OCI-LY7 (cell line): ENCODE data around the gene ROR2. TPM values are rescaled to one million over a fixed set of nuclear protein-coding genes. Genes with fewer than 3 reads are reported as not detected.

Experiments used
- BruUV-seq: library from RNA; stranded (reverse); fragments of 400-500 nt; replicated peaks from 2 replicates; lab custom pipeline; 2021; lab: Mats Ljungman, UMichigan
- CTCF ChIA-PET: fragments of 300-600 bp; sonication (Branson Sonifier 250); formaldehyde crosslinking; loops from one replicate; lab custom pipeline; 2022; ENCODE audit warnings: antibody characterized with exemption; ENCODE audit not compliant: unreplicated experiment; lab: Charles Lee
- POLR2A ChIA-PET: fragments of 300-600 bp; sonication (Branson Sonifier 250); formaldehyde crosslinking; loops from one replicate; lab custom pipeline; 2022; ENCODE audit warnings: antibody characterized with exemption; lab: Charles Lee
- DNase-seq: peaks from one replicate; pipeline ENCODE4 v3.0.0-alpha.2; 2015; ENCODE audit warnings: low spot score
- H2AFZ ChIP-seq: fragments of 200-600 bp; sonication (generic), shearing (Covaris generic); 2 replicates; pipeline ENCODE4 v1.6.1; 2014; ENCODE audit warnings: mild to moderate bottlenecking, antibody characterized with exemption, low read length, moderate library complexity
- H3K27ac ChIP-seq: fragments of 200-600 bp; sonication (generic); 2 replicates; pipeline ENCODE4 v1.5.1; 2014; ENCODE audit warnings: mixed run types, low read depth, mild to moderate bottlenecking, moderate library complexity, low read length, inconsistent platforms; ENCODE audit not compliant: poor library complexity, severe bottlenecking
- H3K36me3 ChIP-seq: fragments of 200-600 bp; sonication (generic); 2 replicates; pipeline ENCODE4 v1.6.1; 2014; ENCODE audit warnings: mild to moderate bottlenecking, antibody characterized with exemption, low read length, moderate library complexity, mixed read lengths; ENCODE audit not compliant: insufficient read depth
- H3K4me1 ChIP-seq: fragments of 200-600 bp; sonication (generic); 2 replicates; pipeline ENCODE4 v1.5.1; 2014; ENCODE audit warnings: mild to moderate bottlenecking, low read length; ENCODE audit not compliant: insufficient read depth, poor library complexity, severe bottlenecking
- H3K4me2 ChIP-seq: fragments of 200-600 bp; sonication (generic); 2 replicates; pipeline ENCODE4 v1.6.1; 2014; ENCODE audit warnings: mild to moderate bottlenecking, low read length
- H3K4me3 ChIP-seq: fragments of 200-600 bp; sonication (generic); 2 replicates; pipeline ENCODE4 v1.5.1; 2014; ENCODE audit warnings: mild to moderate bottlenecking, low read depth, low read length; ENCODE audit not compliant: poor library complexity, severe bottlenecking
- H3K79me2 ChIP-seq: fragments of 200-600 bp; sonication (generic); 2 replicates; pipeline ENCODE4 v1.6.1; 2016; ENCODE audit warnings: low read depth, mild to moderate bottlenecking, low read length, moderate library complexity, mixed read lengths; ENCODE audit not compliant: insufficient read depth
- H3K9me2 ChIP-seq: fragments of 200-600 bp; sonication (generic); 2 replicates; pipeline ENCODE4 v1.6.1; 2016; ENCODE audit warnings: mild to moderate bottlenecking, low read length, mixed read lengths; ENCODE audit not compliant: insufficient read depth
- H3K9me3 ChIP-seq: fragments of 200-600 bp; sonication (generic); 2 replicates; pipeline ENCODE4 v1.6.1; 2014; ENCODE audit warnings: mild to moderate bottlenecking, mixed run types, low read length, mixed read lengths
- H4K20me1 ChIP-seq: fragments of 200-600 bp; sonication (generic); 2 replicates; pipeline ENCODE4 v1.6.1; 2014; ENCODE audit warnings: mild to moderate bottlenecking, antibody characterized with exemption, low read length, moderate library complexity, mixed read lengths; ENCODE audit not compliant: insufficient read depth
- CTCF ChIP-seq: fragments of 200-600 bp; sonication (generic); conservative IDR thresholded peaks from 2 replicates; pipeline ENCODE4 v1.5.1; 2014; ENCODE audit warnings: mild to moderate bottlenecking, antibody characterized with exemption, low read length, moderate library complexity, mixed read lengths
- EZH2phosphoT487 ChIP-seq: fragments of 200-600 bp; sonication (generic); IDR thresholded peaks from 2 replicates; pipeline ENCODE4 v1.6.1; 2018; ENCODE audit warnings: low read depth, borderline replicate concordance, mild to moderate bottlenecking, mixed run types, antibody characterized with exemption, low read length, moderate library complexity, mixed read lengths
- intact Hi-C: fragments of 100-400 bp; cut with micrococcal nuclease; formaldehyde crosslinking; loops from one replicate; pipeline ENCODE4 v1.10.0; 2022; ENCODE audit not compliant: unreplicated experiment
- total RNA-seq, 2 experiments: library from RNA; depleted of rRNA in 1 of 2; stranded (reverse); fragments of >200 nt in 1 of 2; shearing (Covaris generic) in 1 of 2; gene quantifications; 2 replicates each; pipeline ENCODE4 v1.2.3, GENCODE V29; 2014 to 2022

Gene ROR2
- total RNA-seq, 2 experiments from 2014 or later, result 0.10 to 0.19 TPM

- H3K36me3 ChIP-seq, result no peaks in the 10 kb centered on the region
- no peak overlapping the region for H3K4me3 ChIP-seq
- H4K20me1 ChIP-seq, result no peaks in the 10 kb centered on the region
- H2AFZ ChIP-seq, result no peak overlapping the region
- intact Hi-C loops, result loop anchor here (10.0 kb wide), 3 partner anchors 114 to 264 kb away; partner anchors contain the start of gene ROR2
- POLR2A ChIA-PET, result no interaction called here
- no peaks in the 10 kb centered on the region for H3K9me2 ChIP-seq
- H3K79me2 ChIP-seq, result no peaks in the 10 kb centered on the region
- BruUV-seq, result no TSS peak
- CTCF ChIA-PET, result interaction anchor here (1.2 kb wide), 1 partner anchor 13 kb away, joined by 3 read pairs; no protein-coding TSS in a partner anchor
- H3K27ac ChIP-seq, result no peak overlapping the region
- peak; percentile 6 for DNase-seq
- TF ChIP-seq CTCF (0 out of 2 replicates have a peak, but pooled peaks have one; percentile 22), EZH2phosphoT487 (no peak)
- no peaks in the 10 kb centered on the region for H3K4me1 ChIP-seq
- H3K4me2 ChIP-seq, result no peak overlapping the region
- H3K9me3 ChIP-seq, result no peaks in the 10 kb centered on the region
These were observed 179.0 kb downstream of the ROR2 start for GRCh38 chr9:91771027-91771426.

DNA sequence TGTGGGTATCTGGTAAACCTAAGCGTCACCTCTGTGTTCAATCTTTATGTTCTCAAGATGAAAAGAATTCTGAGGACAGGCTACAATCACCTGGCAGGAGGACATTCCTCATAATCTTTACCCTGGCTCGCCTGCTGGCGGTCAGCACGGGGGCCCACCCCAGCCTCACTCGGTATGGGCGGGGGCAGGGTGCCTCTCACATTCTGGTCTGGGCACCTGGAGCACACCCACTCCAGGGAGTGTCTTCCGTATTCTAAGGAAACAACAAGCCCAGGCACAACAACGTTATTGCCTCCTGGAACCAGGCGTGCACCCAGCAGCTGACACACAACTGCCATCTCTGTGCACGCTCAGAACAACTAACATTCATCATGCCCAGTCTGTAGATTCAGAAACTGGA, 179.8 kb downstream of the ROR2 start:
- DNase-seq, result no peak
- intact Hi-C loops, result loop anchor here (10.0 kb wide), 3 partner anchors 115 to 265 kb away; partner anchors contain the start of gene ROR2
- Histone ChIP-seq H3K9me3 (0 out of 2 replicates have a peak, but pooled peaks cover under 1% of the 10 kb centered on the region), H3K27ac (no peak overlapping the region), H3K4me3 (no peak overlapping the region), H3K36me3 (no peaks in the 10 kb centered on the region), H2AFZ (no peak overlapping the region), H3K9me2 (no peaks in the 10 kb centered on the region), H3K4me2 (no peak overlapping the region), H4K20me1 (no peaks in the 10 kb centered on the region), H3K4me1 (no peaks in the 10 kb centered on the region), H3K79me2 (no peaks in the 10 kb centered on the region)
- ChIA-PET POLR2A (no interaction called here), CTCF (no interaction called here)
- TF ChIP-seq EZH2phosphoT487, result no peak
- TF ChIP-seq CTCF, result no peak
- no TSS peak for BruUV-seq
